NCI-H1105 treated with DMSO at 0.1 percent for 48 hours (cell line): Measurements from ENCODE around the gene PCSK2.

Source experiments
- DNase-seq: peaks from one replicate; lab custom pipeline; 2025; lab: John Stamatoyannopoulos, UW

PCSK2 gene

GRCh38 chr20:17533396-17533795 lies 306.6 kb downstream of the PCSK2 start:
- DNase-seq: peak; percentile 33

- DNase-seq: no peak
Observed at GRCh38 chr20:17534077-17534476, 307.2 kb downstream of the PCSK2 start.
